GM12878 (cell line): ENCODE results near the gene ACTR1A. TPM values are rescaled to one million over a fixed set of nuclear protein-coding genes. Genes with fewer than 3 reads are reported as not detected.

Source experiments
- ATAC-seq: fragments of 200-7000 bp; cut with Tn5 transposase; 3 replicates; pipeline ENCODE4 v1.9.1; 2020; ENCODE audit warnings: mild to moderate bottlenecking, moderate library complexity
- BruUV-seq: library from RNA; stranded (reverse); fragments of 400-500 nt; replicated peaks from 2 replicates; lab custom pipeline; 2021; lab: Mats Ljungman, UMichigan
- CTCF ChIA-PET: fragments of 300-600 bp; sonication (Branson Sonifier 250); formaldehyde crosslinking; extraction: SDS; loops from one replicate; lab custom pipeline; 2021; ENCODE audit warnings: inconsistent platforms; lab: Yijun Ruan, JAX
- POLR2A ChIA-PET: fragments of 350-600 bp; formaldehyde crosslinking; extraction: SDS; loops from one replicate; lab custom pipeline; 2021; ENCODE audit warnings: inconsistent platforms; lab: Charles Lee
- RAD21 ChIA-PET: fragments of 300-600 bp; sonication (Branson Sonifier 250); formaldehyde crosslinking; loops from one replicate; lab custom pipeline; 2023; ENCODE audit warnings: antibody characterized with exemption; ENCODE audit not compliant: unreplicated experiment; lab: Charles Lee
- SMC1A ChIA-PET: fragments of 300-600 bp; sonication (Branson Sonifier 250); formaldehyde crosslinking; loops from one replicate; lab custom pipeline; 2023; ENCODE audit not compliant: unreplicated experiment, uncharacterized antibody; lab: Charles Lee
- DNase-seq: peaks from one replicate; pipeline ENCODE4 v3.0.0-alpha.2; 2011; ENCODE audit warnings: low read depth, low spot score
- FAIRE-seq: peaks from 3 replicates; lab custom pipeline; 2011; peaks lifted over from hg19 to GRCh38; lab: Jason Lieb, UNC
- H2AFZ ChIP-seq: 2 replicates; pipeline ENCODE4 v1.6.0; 2011; ENCODE audit warnings: low read depth, low read length, control low read depth; ENCODE audit not compliant: control insufficient read depth
- H3K27ac ChIP-seq: 2 replicates; pipeline ENCODE4 v1.5.1; 2011; ENCODE audit warnings: control low read depth; ENCODE audit not compliant: control insufficient read depth, insufficient read depth
- H3K27me3 ChIP-seq, 2 experiments: replicated peaks in 1 of 2; 2 replicates each; pipeline versions ENCODE4 v1.6.0 to v1.6.1; 2011; ENCODE audit warnings: low read length in 1 of 2; ENCODE audit not compliant: control insufficient read depth in 2 of 2, insufficient read depth in 2 of 2
- H3K36me3 ChIP-seq, 2 experiments: 2 replicates each; pipeline ENCODE4 v1.5.1; 2011; ENCODE audit warnings: low read length in 1 of 2; ENCODE audit not compliant: control insufficient read depth in 2 of 2, insufficient read depth in 2 of 2
- H3K4me1 ChIP-seq: 2 replicates; pipeline ENCODE4 v1.6.1; 2011; ENCODE audit warnings: mild to moderate bottlenecking, low read length, moderate library complexity, mixed read lengths; ENCODE audit not compliant: control insufficient read depth, insufficient read depth
- H3K4me2 ChIP-seq: 2 replicates; pipeline ENCODE4 v1.6.0; 2011; ENCODE audit warnings: control low read depth; ENCODE audit not compliant: control insufficient read depth, insufficient read depth
- H3K4me3 ChIP-seq: fragments of 200-600 bp; sonication (generic); 2 replicates; pipeline ENCODE4 v1.5.1; 2016
- H3K79me2 ChIP-seq: 2 replicates; pipeline ENCODE4 v1.6.0; 2011; ENCODE audit warnings: low read length; ENCODE audit not compliant: control insufficient read depth, insufficient read depth
- H3K9ac ChIP-seq: 2 replicates; pipeline ENCODE4 v1.8.0; 2011; ENCODE audit warnings: low read length, control low read depth, mixed read lengths; ENCODE audit not compliant: control insufficient read depth, insufficient read depth
- H3K9me3 ChIP-seq: replicated peaks from 3 replicates; pipeline ENCODE4 v1.5.1; 2011; ENCODE audit warnings: mild to moderate bottlenecking, low read length; ENCODE audit not compliant: control insufficient read depth, insufficient read depth
- H4K20me1 ChIP-seq: 2 replicates; pipeline ENCODE4 v1.6.0; 2011; ENCODE audit not compliant: control insufficient read depth, insufficient read depth
- HDAC6 ChIP-seq: fragments of 200-600 bp; sonication (generic); IDR thresholded peaks from one replicate; pipeline ENCODE4 v1.8.0; 2017; ENCODE audit warnings: antibody characterized with exemption; ENCODE audit not compliant: unreplicated experiment
- LARP7 ChIP-seq: fragments of 450-650 bp; IDR thresholded peaks from 2 replicates; pipeline ENCODE4 v1.6.1; 2017; ENCODE audit warnings: mild to moderate bottlenecking
- MTA2 ChIP-seq: fragments of 450-650 bp; IDR thresholded peaks from 2 replicates; pipeline ENCODE4 v1.6.1; 2016; ENCODE audit warnings: low read depth, mild to moderate bottlenecking, moderate library complexity
- WGBS: methylation state at CpG from one replicate; pipeline ENCODE4 v1.1.6; 2016; ENCODE audit warnings: low lambda C conversion rate; ENCODE audit not compliant: insufficient replicate concordance, insufficient coverage; ENCODE audit errors: missing lambda C conversion rate; 5-methylcytosine and 5-hydroxymethylcytosine counted together
- in situ Hi-C: fragments of 300-500 bp; cut with MboI; formaldehyde crosslinking; loops from 9 replicates; pipeline ENCODE4 v1.14.3; 2018; ENCODE audit warnings: mixed read lengths
- intact Hi-C: fragments of 100-400 bp; cut with micrococcal nuclease; formaldehyde crosslinking; loops from one replicate; pipeline ENCODE4 v1.14.2; 2022; ENCODE audit not compliant: unreplicated experiment
- polyA plus RNA-seq, 11 experiments: library from polyadenylated mRNA; depleted of rRNA in 4 of 11; unstranded in 6 of 11; stranded (reverse) in 5 of 11; fragments of >200 nt; fragmentation: Nextera tagmentation in 4 of 11; fragmentation: Illumina TruSeq in 1 of 11; extraction: Ambion mirVana in 4 of 11; extraction: Trizol in 1 of 11; gene quantifications; 1 replicate in 1 of 11; 2 replicates in 10 of 11; pipeline versions ENCODE4 v1.2.1 to v1.2.3, GENCODE V29; 2011 to 2016; ENCODE audit warnings: inconsistent platforms in 2 of 11, missing spikeins in 2 of 11, low read depth in 1 of 11
- total RNA-seq, 4 experiments: library from RNA; depleted of rRNA in 3 of 4; stranded (reverse); fragments of >200 nt in 3 of 4; fragmentation: Illumina TruSeq in 1 of 4; extraction: Trizol in 1 of 4; gene quantifications; 2 replicates each; pipeline versions ENCODE4 v1.2.1 to v1.2.3, GENCODE V29; 2013 to 2021
- TF ChIP-seq, protein P1 (sequence below): fragments of 450-650 bp; IDR thresholded peaks from 2 replicates; pipeline ENCODE4 v1.6.1; 2017; ENCODE audit warnings: low read depth, mild to moderate bottlenecking, moderate library complexity

The ACTR1A gene
- total and polyA plus RNA-seq, 10 of the 15 experiments (the other 5 are each of a cell fraction or from before 2014, with no cell fraction given): 43.0 to 110 (median 78.9) TPM

DNA sequence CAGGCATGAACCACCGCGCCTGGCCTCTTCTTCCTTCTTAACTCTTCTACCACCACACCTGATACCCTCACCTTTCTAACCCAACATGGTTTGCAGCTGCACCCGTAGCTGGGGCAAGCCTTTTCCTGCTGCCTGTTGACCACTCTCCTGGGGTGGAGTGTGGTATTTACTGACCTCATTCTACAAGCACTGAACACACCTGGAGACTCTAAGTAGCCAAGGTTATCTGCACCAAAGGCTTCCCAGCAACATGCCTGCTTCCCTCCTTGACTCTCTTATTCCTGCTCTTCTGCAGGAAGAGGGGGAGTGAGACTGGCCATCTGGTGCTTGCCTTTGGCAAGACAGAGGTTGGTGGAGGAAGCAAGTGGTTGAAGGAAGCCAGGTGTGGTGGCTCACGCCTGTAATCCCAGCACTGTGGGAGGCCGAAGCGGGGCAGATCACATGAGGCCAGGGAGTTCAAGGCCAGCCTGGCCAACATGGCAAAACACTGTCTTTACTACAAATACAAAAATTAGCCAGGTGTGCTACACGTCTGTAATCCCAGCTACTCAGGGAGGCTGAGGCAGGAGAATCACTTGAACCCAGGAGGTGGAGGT is 10.1 kb downstream of the ACTR1A start (continued):
- TF ChIP-seq, protein P1, sequence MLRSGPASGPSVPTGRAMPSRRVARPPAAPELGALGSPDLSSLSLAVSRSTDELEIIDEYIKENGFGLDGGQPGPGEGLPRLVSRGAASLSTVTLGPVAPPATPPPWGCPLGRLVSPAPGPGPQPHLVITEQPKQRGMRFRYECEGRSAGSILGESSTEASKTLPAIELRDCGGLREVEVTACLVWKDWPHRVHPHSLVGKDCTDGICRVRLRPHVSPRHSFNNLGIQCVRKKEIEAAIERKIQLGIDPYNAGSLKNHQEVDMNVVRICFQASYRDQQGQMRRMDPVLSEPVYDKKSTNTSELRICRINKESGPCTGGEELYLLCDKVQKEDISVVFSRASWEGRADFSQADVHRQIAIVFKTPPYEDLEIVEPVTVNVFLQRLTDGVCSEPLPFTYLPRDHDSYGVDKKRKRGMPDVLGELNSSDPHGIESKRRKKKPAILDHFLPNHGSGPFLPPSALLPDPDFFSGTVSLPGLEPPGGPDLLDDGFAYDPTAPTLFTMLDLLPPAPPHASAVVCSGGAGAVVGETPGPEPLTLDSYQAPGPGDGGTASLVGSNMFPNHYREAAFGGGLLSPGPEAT: no peak
- TF ChIP-seq LARP7 (no peak), HDAC6 (no peak)

DNA sequence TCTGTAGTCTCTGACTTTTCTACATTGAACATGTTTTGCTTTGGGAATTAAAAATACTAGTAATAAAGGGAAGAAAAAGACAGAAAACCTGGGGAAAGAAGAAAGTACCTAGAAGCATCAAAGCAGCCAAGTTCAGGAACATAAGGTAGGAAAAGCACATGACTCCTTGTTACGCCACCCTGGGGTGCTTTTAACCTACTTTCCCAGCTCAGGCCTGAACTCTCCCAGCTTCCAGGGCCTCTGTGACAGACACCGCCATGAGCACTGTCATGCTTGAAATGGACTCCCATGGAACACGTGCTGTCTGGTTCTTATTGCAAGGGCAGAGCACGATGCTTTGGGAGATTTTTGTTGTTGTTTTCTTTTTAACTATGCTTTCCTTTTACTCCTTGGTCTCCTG is 11.4 kb downstream of the ACTR1A start:
- Histone ChIP-seq H3K4me2 (no peak overlapping the region), H3K9ac (no peak overlapping the region), H3K4me1 (no peaks in the 10 kb centered on the region), H3K27ac (no peak overlapping the region), H4K20me1 (no peaks in the 10 kb centered on the region), H2AFZ (no peak overlapping the region), H3K4me3 (no peak overlapping the region), H3K9me3 (no peaks in the 10 kb centered on the region), H3K36me3 (peaks cover 14 to 18% of the 10 kb centered on the region in 2 experiments), H3K79me2 (peaks cover 12% of the 10 kb centered on the region), H3K27me3 (no peaks in the 10 kb centered on the region)
- BruUV-seq: no TSS peak
- ChIA-PET POLR2A (no interaction called here), SMC1A (interaction anchor here (1.1 kb wide), 1 partner anchor 93 kb away, joined by 3 read pairs; no protein-coding TSS in a partner anchor), RAD21 (no interaction called here), CTCF (interaction anchor here (1.0 kb wide), 1 partner anchor 93 kb away, joined by 5 read pairs; no protein-coding TSS in a partner anchor)
- no peak for TF ChIP-seq MTA2
- ATAC-seq: no peak
- 96% methylated on average over 4 of the region's 4 CpGs for WGBS
- no peak for DNase-seq
- in situ Hi-C loops: no loop called here
- FAIRE-seq: no peak
- intact Hi-C loops: no loop called here
